Measurements from ENCODE around the gene POU2F3.

The POU2F3 gene

GRCh38 chr11:120249279-120250262 is 9.6 kb downstream of the POU2F3 start:
- no peak for TF ChIP-seq REST (IDR thresholded peaks at IDR 0.05; ENCODE audit: insufficient read depth in 1 of 2, low read depth in 2 of 2, low read length in 2 of 2)
- TF ChIP-seq FOXP2 (optimal IDR thresholded peaks at IDR 0.05; ENCODE audit: borderline replicate concordance, extremely low read depth, extremely low read length, insufficient read depth): no peak
- no peak for TF ChIP-seq SIN3A (IDR thresholded peaks at IDR 0.05; ENCODE audit: borderline replicate concordance, insufficient read depth, low read length)
- no peak for TF ChIP-seq TAF1 (IDR thresholded peaks at IDR 0.05; ENCODE audit: borderline replicate concordance, insufficient read depth, low read length)
- TF ChIP-seq POLR2AphosphoS5 (IDR thresholded peaks at IDR 0.05; ENCODE audit: low read depth, low read length): no peak

- TF ChIP-seq TAF1 (IDR thresholded peaks at IDR 0.05; ENCODE audit: borderline replicate concordance, insufficient read depth, low read length): no peak
- no peak for TF ChIP-seq FOXP2 (optimal IDR thresholded peaks at IDR 0.05; ENCODE audit: borderline replicate concordance, extremely low read depth, extremely low read length, insufficient read depth)
- no peak for TF ChIP-seq REST (IDR thresholded peaks at IDR 0.05; ENCODE audit: insufficient read depth in 1 of 2, low read depth in 2 of 2, low read length in 2 of 2)
- TF ChIP-seq POLR2AphosphoS5 (IDR thresholded peaks at IDR 0.05; ENCODE audit: low read depth, low read length): no peak
- no peak for TF ChIP-seq SIN3A (IDR thresholded peaks at IDR 0.05; ENCODE audit: borderline replicate concordance, insufficient read depth, low read length)
Measured at GRCh38 chr11:120254788-120255518, 15.0 kb downstream of the POU2F3 start.

GRCh38 chr11:120255519-120255866 is 15.6 kb downstream of the POU2F3 start:
- TF ChIP-seq SIN3A (IDR thresholded peaks at IDR 0.05; ENCODE audit: borderline replicate concordance, insufficient read depth, low read length): no peak
- TF ChIP-seq FOXP2 (optimal IDR thresholded peaks at IDR 0.05; ENCODE audit: borderline replicate concordance, extremely low read depth, extremely low read length, insufficient read depth): no peak
- TF ChIP-seq POLR2AphosphoS5 (IDR thresholded peaks at IDR 0.05; ENCODE audit: low read depth, low read length): no peak
- no peak for TF ChIP-seq REST (IDR thresholded peaks at IDR 0.05; ENCODE audit: insufficient read depth in 1 of 2, low read depth in 2 of 2, low read length in 2 of 2)
- no peak for TF ChIP-seq TAF1 (IDR thresholded peaks at IDR 0.05; ENCODE audit: borderline replicate concordance, insufficient read depth, low read length)

- TF ChIP-seq FOXP2 (optimal IDR thresholded peaks at IDR 0.05; ENCODE audit: borderline replicate concordance, extremely low read depth, extremely low read length, insufficient read depth) (no peak), POLR2AphosphoS5 (IDR thresholded peaks at IDR 0.05; ENCODE audit: low read depth, low read length) (no peak), SIN3A (IDR thresholded peaks at IDR 0.05; ENCODE audit: borderline replicate concordance, insufficient read depth, low read length) (no peak), TAF1 (IDR thresholded peaks at IDR 0.05; ENCODE audit: borderline replicate concordance, insufficient read depth, low read length) (no peak), REST (IDR thresholded peaks at IDR 0.05; ENCODE audit: insufficient read depth in 1 of 2, low read depth in 2 of 2, low read length in 2 of 2) (no peak)
Measured at GRCh38 chr11:120256178-120256577, 16.2 kb downstream of the POU2F3 start.
